Lower lobe of right lung (tissue), 2 donors: Measurements from ENCODE around the gene YBX1. TPM values are rescaled to one million over a fixed set of nuclear protein-coding genes. Genes with fewer than 3 reads are reported as not detected.

Experiments
- ATAC-seq, 2 donors: fragments of 200-7000 bp; cut with Tn5 transposase; one replicate each; pipeline ENCODE4 v1.9.1; 2020 to 2022; ENCODE audit warnings: mild to moderate bottlenecking in 2 of 2, moderate library complexity in 2 of 2
- DNase-seq: peaks from one replicate; pipeline ENCODE4 v3.0.0-alpha.2; 2020
- H3K27ac ChIP-seq: fragments of 200-600 bp; one replicate; pipeline ENCODE4 v1.8.0; 2022
- H3K27me3 ChIP-seq: fragments of 200-600 bp; one replicate; pipeline ENCODE4 v1.8.0; 2022; ENCODE audit warnings: low read depth
- H3K36me3 ChIP-seq: fragments of 200-600 bp; one replicate; pipeline ENCODE4 v1.8.0; 2022; ENCODE audit warnings: mild to moderate bottlenecking
- H3K4me1 ChIP-seq: fragments of 200-600 bp; one replicate; pipeline ENCODE4 v1.8.0; 2022
- H3K4me3 ChIP-seq: fragments of 200-600 bp; one replicate; pipeline ENCODE4 v1.8.0; 2022; ENCODE audit warnings: mild to moderate bottlenecking
- H3K9me3 ChIP-seq: fragments of 200-600 bp; one replicate; pipeline ENCODE4 v1.8.0; 2022
- intact Hi-C: fragments of 100-400 bp; cut with DNase I; formaldehyde crosslinking; loops from one replicate; pipeline ENCODE4 v1.11.0; 2022
- long read RNA-seq: library from polyadenylated mRNA; unstranded; transcript quantifications from one replicate; pipeline ENCODE4 v2.0.0, GENCODE V29; 2021
- total RNA-seq: library from RNA; stranded (reverse); fragmentation: NEBNext Ultra II Directional; extraction: Animal tissue kit (Norgen Biotek cat#: 25700); gene quantifications from one replicate; pipeline ENCODE4 v1.2.1, GENCODE V29; 2021
- TF ChIP-seq, protein P1 (sequence below): fragments of 200-600 bp; IDR thresholded peaks from one replicate; pipeline ENCODE4 v1.8.0; 2022; ENCODE audit warnings: antibody characterized with exemption, mild to moderate bottlenecking
- donor health status: DM: no; HTN: yes; CAD: no; lungs with severe emphysema.

YBX1 gene
- 552 TPM for total RNA-seq
- long read RNA-seq, transcript YBX1-201 (8 exons, 1,514 nt) = major isoform, 137 of 190 reads
- long read RNA-seq, partial matches to known transcripts = 48 of 190 reads
- long read RNA-seq, other reads (novel, unspliced or antisense) = 3 of 190 reads

DNA sequence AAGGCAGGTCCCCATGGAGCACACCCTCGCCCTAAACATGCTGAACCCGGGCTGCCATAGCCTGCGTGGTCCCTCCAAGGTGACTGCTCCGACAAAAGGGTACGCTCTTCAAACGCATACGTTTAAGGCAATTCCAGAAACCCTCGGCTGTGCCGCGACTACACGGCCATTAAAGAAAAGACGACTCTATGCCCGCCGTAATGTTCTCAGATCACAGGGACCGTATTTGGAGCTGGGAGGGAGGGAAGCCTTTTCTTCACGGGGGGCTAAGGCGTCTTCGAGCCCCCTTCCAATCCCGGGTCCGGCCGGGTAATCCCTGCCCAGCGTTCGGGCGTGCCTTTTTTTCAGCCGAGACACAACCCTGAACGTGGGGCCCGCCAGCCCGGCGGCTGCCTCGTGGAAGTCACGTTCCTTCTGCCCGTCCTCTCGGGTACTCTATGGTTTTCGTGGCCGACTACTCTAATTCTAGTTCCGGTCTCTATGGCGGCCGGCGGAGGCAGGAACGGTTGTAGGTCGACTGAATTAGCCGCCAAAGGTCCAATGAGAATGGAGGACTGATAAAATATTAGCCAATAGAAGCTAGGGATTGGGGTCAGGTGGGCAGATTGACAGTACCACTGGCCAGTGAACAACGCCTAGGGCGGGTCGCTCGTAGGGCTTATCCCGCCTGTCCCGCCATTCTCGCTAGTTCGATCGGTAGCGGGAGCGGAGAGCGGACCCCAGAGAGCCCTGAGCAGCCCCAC, at the start of gene YBX1:
TSS of gene YBX1 (plus strand) at position 678 of the 743 bp plus-strand sequence. CDS start 148 bp downstream, outside the sequence.
- ATAC-seq (peak; percentile 98), DNase-seq (peak; percentile 95)
- TF ChIP-seq, protein P1, sequence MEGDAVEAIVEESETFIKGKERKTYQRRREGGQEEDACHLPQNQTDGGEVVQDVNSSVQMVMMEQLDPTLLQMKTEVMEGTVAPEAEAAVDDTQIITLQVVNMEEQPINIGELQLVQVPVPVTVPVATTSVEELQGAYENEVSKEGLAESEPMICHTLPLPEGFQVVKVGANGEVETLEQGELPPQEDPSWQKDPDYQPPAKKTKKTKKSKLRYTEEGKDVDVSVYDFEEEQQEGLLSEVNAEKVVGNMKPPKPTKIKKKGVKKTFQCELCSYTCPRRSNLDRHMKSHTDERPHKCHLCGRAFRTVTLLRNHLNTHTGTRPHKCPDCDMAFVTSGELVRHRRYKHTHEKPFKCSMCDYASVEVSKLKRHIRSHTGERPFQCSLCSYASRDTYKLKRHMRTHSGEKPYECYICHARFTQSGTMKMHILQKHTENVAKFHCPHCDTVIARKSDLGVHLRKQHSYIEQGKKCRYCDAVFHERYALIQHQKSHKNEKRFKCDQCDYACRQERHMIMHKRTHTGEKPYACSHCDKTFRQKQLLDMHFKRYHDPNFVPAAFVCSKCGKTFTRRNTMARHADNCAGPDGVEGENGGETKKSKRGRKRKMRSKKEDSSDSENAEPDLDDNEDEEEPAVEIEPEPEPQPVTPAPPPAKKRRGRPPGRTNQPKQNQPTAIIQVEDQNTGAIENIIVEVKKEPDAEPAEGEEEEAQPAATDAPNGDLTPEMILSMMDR = no peak
- H3K9me3 ChIP-seq = no peaks in the 10 kb centered on the region
- intact Hi-C loops = no loop called here
- peaks cover 52% of the 10 kb centered on the region for H3K4me1 ChIP-seq
- H3K4me3 ChIP-seq = peak within 1 kb of the TSS; percentile 76
- H3K27ac ChIP-seq = peak within 1 kb of the TSS; percentile 90
- H3K27me3 ChIP-seq = no peaks in the 10 kb centered on the region
- H3K36me3 ChIP-seq = peaks cover 13% of the 10 kb centered on the region

DNA sequence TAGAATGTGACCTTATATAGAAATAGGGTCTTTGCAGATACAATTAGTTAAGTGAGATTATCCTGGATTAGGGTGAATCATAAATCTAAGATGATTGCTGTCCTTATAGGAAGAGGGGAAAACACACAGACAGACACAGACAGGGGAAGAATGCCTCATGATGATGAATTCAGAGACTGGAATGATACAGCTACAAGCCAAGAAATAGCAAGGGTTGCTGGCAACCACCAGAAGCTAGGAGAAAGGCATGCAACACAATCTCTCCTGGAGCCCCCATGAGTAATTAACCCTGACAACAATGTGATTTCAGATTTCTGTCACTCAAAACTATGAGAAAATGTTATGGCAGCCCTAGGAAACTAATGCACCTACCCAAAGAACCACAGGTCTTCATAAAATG, 43.1 kb upstream of the YBX1 start:
- intact Hi-C loops = no loop called here
- H3K36me3 ChIP-seq = no peaks in the 10 kb centered on the region
- H3K4me1 ChIP-seq = no peaks in the 10 kb centered on the region
- no peak overlapping the region for H3K4me3 ChIP-seq
- DNase-seq (no peak), ATAC-seq (no peak)
- no peaks in the 10 kb centered on the region for H3K27me3 ChIP-seq
- H3K27ac ChIP-seq = no peak overlapping the region
- TF ChIP-seq, protein P1 = no peak
- H3K9me3 ChIP-seq = no peaks in the 10 kb centered on the region

DNA sequence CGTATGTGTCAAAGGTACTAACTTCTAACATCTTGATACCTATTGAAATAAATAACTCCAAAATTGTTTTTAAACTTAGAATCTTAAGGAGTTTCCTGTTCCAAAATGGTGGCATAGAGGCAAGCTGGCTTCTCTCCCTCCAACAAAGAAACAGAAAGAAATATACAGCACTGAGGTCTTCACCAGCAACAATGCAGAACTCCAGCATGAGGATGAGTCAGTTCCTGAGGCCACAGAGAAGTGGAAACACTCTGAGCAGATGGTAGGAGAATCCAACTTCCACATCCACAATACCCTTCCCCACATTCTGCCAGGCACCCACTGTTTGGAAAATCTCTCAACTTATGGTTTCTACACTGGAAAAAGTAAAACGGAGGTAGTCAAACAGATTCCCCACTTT, 36.2 kb upstream of the YBX1 start:
- Histone ChIP-seq H3K27ac (no peak overlapping the region), H3K9me3 (no peaks in the 10 kb centered on the region), H3K4me1 (no peaks in the 10 kb centered on the region), H3K4me3 (no peak overlapping the region), H3K27me3 (no peaks in the 10 kb centered on the region), H3K36me3 (peaks cover 8% of the 10 kb centered on the region)
- DNase-seq (no peak), ATAC-seq (no peak)
- TF ChIP-seq, protein P1 = no peak
- intact Hi-C loops = no loop called here

DNA sequence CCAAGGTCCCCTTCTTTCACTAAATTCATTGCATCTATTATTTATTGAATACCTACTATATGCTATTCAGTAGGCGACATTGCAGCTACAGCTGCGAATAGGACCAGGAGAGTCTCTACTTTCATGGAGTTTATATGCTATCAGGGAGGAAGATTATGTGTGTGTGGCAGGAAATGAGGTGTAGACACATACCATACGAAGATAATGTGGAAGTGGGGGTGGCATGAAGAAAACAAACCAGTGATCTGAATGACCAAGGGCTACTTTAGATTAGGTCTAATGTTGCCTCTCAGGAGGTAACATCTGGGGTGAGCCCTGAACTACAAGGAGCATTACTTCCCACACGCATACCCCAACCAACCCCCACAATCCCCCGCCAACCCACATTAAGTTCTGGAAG, 25.0 kb upstream of the YBX1 start:
- TF ChIP-seq, protein P1 = no peak
- Histone ChIP-seq H3K36me3 (peaks cover 24% of the 10 kb centered on the region), H3K27ac (peak overlapping the region; percentile 84), H3K9me3 (no peaks in the 10 kb centered on the region), H3K27me3 (no peaks in the 10 kb centered on the region), H3K4me3 (peak overlapping the region; percentile 95), H3K4me1 (peaks cover 17% of the 10 kb centered on the region)
- intact Hi-C loops = no loop called here
- no peak for ATAC-seq
- no peak for DNase-seq

DNA sequence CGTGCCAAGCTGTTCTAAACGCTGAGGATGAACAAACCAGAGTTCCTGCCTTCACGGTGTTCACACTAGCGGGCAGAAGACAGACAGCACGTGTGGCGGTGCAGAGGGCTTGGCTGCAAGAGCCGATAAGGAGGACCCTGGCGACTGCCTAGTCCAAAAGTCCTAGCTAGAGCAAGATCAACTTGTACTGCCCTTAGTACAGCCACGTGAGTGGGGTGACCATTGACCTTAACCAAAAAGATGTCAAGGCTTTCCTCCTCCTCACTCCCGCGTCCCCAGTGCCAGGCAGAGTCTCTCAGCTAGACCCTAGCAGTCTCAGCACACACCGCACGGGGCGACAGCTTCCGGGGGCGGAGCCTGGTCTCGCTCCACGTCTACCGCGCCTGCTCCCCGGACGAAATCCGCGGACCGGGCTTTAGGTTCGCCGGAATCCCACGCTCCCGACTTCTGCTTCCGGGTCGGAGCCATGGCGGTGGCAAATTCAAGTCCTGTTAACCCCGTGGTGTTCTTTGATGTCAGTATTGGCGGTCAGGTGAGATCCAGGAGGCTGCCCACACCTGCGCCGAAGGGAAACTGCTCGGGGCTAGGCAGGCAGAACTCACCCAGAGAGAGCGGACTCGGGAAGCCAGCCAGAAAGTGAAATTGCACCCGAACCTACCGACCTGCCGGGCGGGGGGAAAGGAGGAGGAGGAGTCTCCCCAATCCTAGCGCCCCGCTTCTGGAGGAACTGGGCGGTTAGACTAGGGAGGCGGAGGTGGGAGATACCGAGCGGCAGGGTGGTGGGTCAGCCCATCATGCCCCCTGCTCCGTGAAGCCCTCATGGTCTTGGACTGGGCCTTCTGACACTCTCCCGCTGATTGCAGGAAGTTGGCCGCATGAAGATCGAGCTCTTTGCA, 24.0 kb upstream of the YBX1 start, which contains the start of gene PPIH:
TSS of gene PPIH (plus strand) at position 443 of the 896 bp plus-strand sequence. CDS start at position 467, 24 bp downstream.
- TF ChIP-seq, protein P1 = peak; percentile 40
- H3K27me3 ChIP-seq = no peaks in the 10 kb centered on the region
- intact Hi-C loops = no loop called here
- H3K4me1 ChIP-seq = peaks cover 17% of the 10 kb centered on the region
- ATAC-seq (peak; percentile 100), DNase-seq (peak; percentile 98)
- H3K9me3 ChIP-seq = no peaks in the 10 kb centered on the region
- peak within 1 kb of the TSS; percentile 84 for H3K27ac ChIP-seq
- peaks cover 33% of the 10 kb centered on the region for H3K36me3 ChIP-seq
- H3K4me3 ChIP-seq = peak within 1 kb of the TSS; percentile 95
